HepG2 (cell line): ENCODE data around the gene TMEM45A. TPM values are rescaled to one million over a fixed set of nuclear protein-coding genes. Genes with fewer than 3 reads are reported as not detected.
A peak's percentile ranks its signal among the peaks of the same experiment; 100 is the strongest.

Experiments used
- AGO2 ChIP-seq: fragments of 200-400 bp; formaldehyde crosslinking; optimal IDR thresholded peaks from 2 replicates; pipeline ENCODE3; 2017; ENCODE audit warnings: mild to moderate bottlenecking, low read depth, low read length, moderate library complexity
- ARID4A ChIP-seq: sonication (generic); formaldehyde crosslinking; IDR thresholded peaks from 2 replicates; pipeline ENCODE4 v1.5.0; 2020; ENCODE audit warnings: mild to moderate bottlenecking, missing genetic modification reagents, borderline replicate concordance
- CAMTA2 ChIP-seq: sonication (generic); formaldehyde crosslinking; IDR thresholded peaks from 2 replicates; pipeline ENCODE4 v1.4.0; 2020; ENCODE audit warnings: mild to moderate bottlenecking, missing genetic modification reagents, borderline replicate concordance
- HCFC1 ChIP-seq: fragments of 150-350 bp; IDR thresholded peaks from 2 replicates; pipeline ENCODE4 v1.6.1; 2014; ENCODE audit warnings: low read depth, low read length
- HOXA5 ChIP-seq: sonication (generic); formaldehyde crosslinking; IDR thresholded peaks from 2 replicates; pipeline ENCODE4 v1.4.0; 2020; ENCODE audit warnings: missing genetic modification reagents
- KLF13 ChIP-seq: sonication (generic); formaldehyde crosslinking; IDR thresholded peaks from 2 replicates; pipeline ENCODE4 v1.4.0; 2020; ENCODE audit warnings: mild to moderate bottlenecking, missing genetic modification reagents
- MAFF ChIP-seq: IDR thresholded peaks from 2 replicates; pipeline ENCODE4 v1.6.1; 2011; ENCODE audit warnings: low read depth, low read length, improper control_type of control experiment
- PHF21A ChIP-seq: sonication (generic); formaldehyde crosslinking; IDR thresholded peaks from 2 replicates; pipeline ENCODE4 v1.5.0; 2020; ENCODE audit warnings: mild to moderate bottlenecking, missing genetic modification reagents
- SKI ChIP-seq: fragments of 450-650 bp; IDR thresholded peaks from one replicate; pipeline ENCODE4 v1.6.1; 2018; ENCODE audit warnings: mild to moderate bottlenecking; ENCODE audit not compliant: partially characterized antibody
- TARDBP ChIP-seq: sonication (generic); formaldehyde crosslinking; IDR thresholded peaks from 2 replicates; pipeline ENCODE4 v1.8.0; 2022; ENCODE audit warnings: mild to moderate bottlenecking, missing genetic modification reagents
- TFDP2 ChIP-seq: sonication (generic); formaldehyde crosslinking; IDR thresholded peaks from 2 replicates; pipeline ENCODE4 v1.4.0; 2020; ENCODE audit warnings: missing genetic modification reagents
- ZNF17 ChIP-seq: sonication (generic); formaldehyde crosslinking; IDR thresholded peaks from 2 replicates; pipeline ENCODE4 v1.5.0; 2020; ENCODE audit warnings: mild to moderate bottlenecking, missing genetic modification reagents
- ZNF3 ChIP-seq: IDR thresholded peaks from 2 replicates; pipeline ENCODE4 v1.7.0; 2017; ENCODE audit warnings: inconsistent platforms
- ZNF354B ChIP-seq: sonication (generic); formaldehyde crosslinking; IDR thresholded peaks from 2 replicates; pipeline ENCODE4 v1.8.0; 2022; ENCODE audit warnings: mild to moderate bottlenecking, missing genetic modification reagents
- ZNF572 ChIP-seq: sonication (generic); formaldehyde crosslinking; IDR thresholded peaks from 2 replicates; pipeline ENCODE4 v1.5.1; 2020; ENCODE audit warnings: mild to moderate bottlenecking, missing genetic modification reagents
- ZNF646 ChIP-seq: sonication (generic); formaldehyde crosslinking; IDR thresholded peaks from 2 replicates; pipeline ENCODE4 v1.9.0; 2021; ENCODE audit warnings: mild to moderate bottlenecking, missing genetic modification reagents
- ZNF788 ChIP-seq: sonication (generic); formaldehyde crosslinking; IDR thresholded peaks from 2 replicates; pipeline ENCODE4 v1.5.0; 2020; ENCODE audit warnings: mild to moderate bottlenecking, missing genetic modification reagents, borderline replicate concordance
- ZNF839 ChIP-seq: sonication (generic); formaldehyde crosslinking; IDR thresholded peaks from 2 replicates; pipeline ENCODE4 v1.4.0; 2020; ENCODE audit warnings: missing genetic modification reagents, mild to moderate bottlenecking, borderline replicate concordance
- polyA plus RNA-seq, 8 experiments: library from polyadenylated mRNA; depleted of rRNA in 3 of 8; stranded (reverse) in 7 of 8; unstranded in 1 of 8; fragments of >200 nt; fragmentation: Illumina TruSeq in 4 of 8; extraction: Trizol in 4 of 8; gene quantifications; 2 replicates each; pipeline versions ENCODE4 v1.2.1 to v1.2.3, GENCODE V29; 2011 to 2016; ENCODE audit warnings: low read depth in 4 of 8, missing spikeins in 1 of 8, mixed read lengths in 1 of 8; ENCODE audit not compliant: insufficient read depth in 1 of 8
- total RNA-seq, 5 experiments: library from RNA; depleted of rRNA; stranded (reverse); fragments of >200 nt; fragmentation: Illumina TruSeq; extraction: Trizol; gene quantifications; 2 replicates each; pipeline ENCODE4 v1.2.3, GENCODE V29; 2016; ENCODE audit warnings: low read depth in 1 of 5

TMEM45A gene
- total and polyA plus RNA-seq, 2 of the 13 experiments (the other 11 are each of a cell fraction or from before 2014, with no cell fraction given), result 14.8 to 38.5 TPM

- TF ChIP-seq ZNF646 (CRISPR knock-in tag) (no peak), HOXA5 (CRISPR knock-in tag) (peak; percentile 78), ZNF572 (no peak), ZNF839 (CRISPR knock-in tag) (no peak), HCFC1 (no peak), ARID4A (CRISPR knock-in tag) (peak; percentile 83; the same call in 1 of the 2 replicates), ZNF3 (CRISPR knock-in tag) (no peak), SKI (no peak), ZNF354B (CRISPR knock-in tag) (no peak), AGO2 (peak; percentile 22), MAFF (no peak), PHF21A (peak; percentile 52; the same call in 1 of the 2 replicates), ZNF17 (CRISPR knock-in tag) (no peak), TARDBP (0 out of 2 replicates have a peak, but pooled peaks have one; percentile 33), CAMTA2 (CRISPR knock-in tag) (no peak), ZNF788 (CRISPR knock-in tag) (peak; percentile 40; the same call in 1 of the 2 replicates), TFDP2 (CRISPR knock-in tag) (peak; percentile 78), KLF13 (no peak)
Measured at GRCh38 chr3:100492059-100493006, at the start of gene TMEM45A (continued).
